ENCODE data around the gene STXBP5.

Gene STXBP5

GRCh38 chr6:147207351-147207750 lies 3.1 kb downstream of the STXBP5 start:
- TF ChIP-seq CTCF (IDR thresholded peaks at IDR 0.05), result no peak

GRCh38 chr6:147207837-147208754 lies 3.9 kb downstream of the STXBP5 start:
- no peak for TF ChIP-seq CTCF (IDR thresholded peaks at IDR 0.05)

GRCh38 chr6:147209762-147210449 lies 5.7 kb downstream of the STXBP5 start:
- no peak for TF ChIP-seq CTCF (IDR thresholded peaks at IDR 0.05)

GRCh38 chr6:147211349-147211748 lies 7.1 kb downstream of the STXBP5 start:
- no peak for TF ChIP-seq CTCF (IDR thresholded peaks at IDR 0.05)

- no peak for TF ChIP-seq CTCF (IDR thresholded peaks at IDR 0.05)
Measured at GRCh38 chr6:147211831-147212230, 7.6 kb downstream of the STXBP5 start.

- TF ChIP-seq CTCF (IDR thresholded peaks at IDR 0.05), result no peak
Measured at GRCh38 chr6:147212622-147213021, 8.4 kb downstream of the STXBP5 start.

GRCh38 chr6:147213772-147214171 lies 9.6 kb downstream of the STXBP5 start:
- no peak for TF ChIP-seq CTCF (IDR thresholded peaks at IDR 0.05)

Measured in LNCAP (cell line).